Measurements from ENCODE around the gene CRKL.

The CRKL gene

DNA sequence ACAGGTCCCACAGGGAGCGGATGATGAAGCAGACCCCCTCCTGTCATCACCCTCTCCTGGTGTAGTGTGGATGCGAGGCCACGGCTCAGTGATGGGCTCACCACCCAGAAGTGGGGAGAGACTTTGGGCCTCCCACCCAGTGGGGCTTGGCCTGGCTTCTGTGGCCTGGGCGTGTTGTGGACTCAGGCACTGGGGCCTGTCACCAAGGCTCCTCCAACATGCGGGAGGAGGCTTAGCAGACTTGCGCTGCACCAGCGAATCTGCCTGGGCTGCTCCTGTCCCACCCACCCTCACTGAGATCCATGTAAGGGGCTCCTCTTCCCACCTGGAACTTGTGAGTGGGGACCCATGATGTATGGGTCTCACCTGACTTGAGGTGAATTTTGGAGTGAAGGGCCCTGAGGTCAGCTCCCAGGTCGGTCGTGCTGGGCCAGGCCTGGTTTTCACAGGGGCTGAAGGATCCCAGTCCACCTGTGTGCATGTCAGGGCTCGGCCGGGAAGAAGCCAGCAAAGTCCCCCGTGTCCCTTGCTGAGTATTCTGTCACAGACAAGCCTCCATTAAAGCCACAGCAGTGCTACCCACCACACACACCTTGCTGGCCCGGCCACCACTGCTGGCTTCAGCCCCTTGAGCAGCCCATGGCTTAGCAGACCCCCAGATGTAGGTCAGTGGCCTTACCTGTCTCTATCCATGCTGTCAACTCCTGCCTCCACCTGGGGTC lies 80.5 kb downstream of the CRKL start:
- DNase-seq: no peak

DNA sequence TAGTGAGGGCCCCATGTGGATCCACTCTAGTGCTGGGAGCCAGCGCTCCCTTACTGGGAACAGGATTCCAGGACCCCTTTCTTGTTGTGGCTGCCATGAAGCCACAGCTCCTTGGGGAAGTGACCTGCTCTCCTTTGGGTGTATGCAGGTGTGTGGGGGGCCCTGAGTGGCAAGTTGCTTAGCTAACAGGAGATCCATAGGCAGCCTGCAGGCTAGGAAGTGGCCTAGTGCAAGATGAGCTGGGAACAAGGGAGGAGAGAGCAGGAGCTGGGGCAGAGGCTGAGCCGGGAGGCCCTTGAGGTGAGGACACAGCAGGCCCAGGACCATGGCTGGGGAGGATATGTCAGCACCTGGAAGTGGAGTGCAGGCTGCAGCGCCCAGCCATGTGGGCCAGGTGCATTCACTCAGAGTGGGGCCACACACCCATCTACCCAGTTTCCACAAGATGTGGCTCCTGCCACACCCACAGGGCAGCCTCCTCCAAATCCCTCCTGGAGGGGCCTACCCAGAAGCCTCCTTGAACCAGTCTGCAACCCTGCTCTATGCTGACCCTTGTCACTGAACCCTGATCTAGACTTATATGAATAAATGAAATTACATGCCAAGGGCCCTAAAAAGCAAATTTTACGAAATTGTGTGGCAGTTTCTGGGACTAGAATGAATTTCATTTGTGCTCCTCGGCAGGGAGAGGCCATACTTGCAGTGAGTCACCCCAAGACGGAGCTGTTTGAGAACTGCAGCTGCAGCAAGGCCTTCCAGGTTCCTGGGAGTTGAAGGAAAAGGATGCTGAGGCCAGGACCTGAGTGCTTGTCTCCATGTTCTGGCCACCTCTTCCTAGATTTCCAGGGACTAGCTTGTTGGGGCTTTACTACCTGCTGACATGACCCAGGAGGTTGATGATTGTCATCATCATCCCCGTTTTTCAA lies 81.5 kb downstream of the CRKL start:
- DNase-seq: no peak

DNA sequence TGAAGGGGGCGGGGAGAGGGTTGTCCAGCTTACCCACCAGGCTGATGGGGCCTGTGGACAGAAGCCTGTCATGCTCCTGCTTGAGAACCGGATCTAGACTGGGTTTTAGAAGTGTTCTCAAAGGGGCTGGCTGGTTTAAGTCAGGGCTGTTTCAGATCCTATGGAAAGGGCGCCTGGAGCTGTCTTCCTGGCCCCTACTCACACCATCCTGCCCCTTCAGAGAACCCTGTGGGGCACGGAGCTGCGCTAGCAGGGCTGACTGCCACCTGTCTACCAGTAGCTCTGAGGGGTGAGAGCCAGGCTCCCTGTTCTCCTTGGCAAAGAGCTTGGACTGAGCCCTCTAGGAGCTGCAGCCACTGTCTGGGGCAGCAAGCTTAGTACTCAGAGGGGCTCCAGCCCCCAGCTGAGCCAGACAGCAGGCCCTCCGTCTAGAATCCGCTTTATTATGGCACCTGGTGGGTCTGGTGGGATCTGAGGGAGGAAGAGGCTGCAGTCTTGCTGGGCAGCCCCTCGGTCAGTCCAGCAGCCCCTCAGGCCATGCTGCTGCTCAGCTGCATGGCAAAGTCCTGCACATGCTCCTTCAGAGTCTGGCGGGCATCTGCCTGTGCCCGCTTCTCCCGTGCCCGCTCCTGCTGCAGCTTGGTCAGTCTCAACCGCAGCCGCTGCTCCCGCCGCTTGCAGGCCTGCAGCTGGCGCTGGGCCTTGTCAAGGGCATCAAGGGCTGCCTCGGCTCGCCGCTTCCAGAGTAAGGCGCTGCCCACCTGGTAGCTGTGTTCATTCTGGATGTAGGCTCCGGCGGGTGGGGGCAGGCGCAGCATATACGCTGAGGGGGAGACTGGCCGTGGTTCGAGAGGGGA lies 82.4 kb downstream of the CRKL start:
- DNase-seq: no peak

DNA sequence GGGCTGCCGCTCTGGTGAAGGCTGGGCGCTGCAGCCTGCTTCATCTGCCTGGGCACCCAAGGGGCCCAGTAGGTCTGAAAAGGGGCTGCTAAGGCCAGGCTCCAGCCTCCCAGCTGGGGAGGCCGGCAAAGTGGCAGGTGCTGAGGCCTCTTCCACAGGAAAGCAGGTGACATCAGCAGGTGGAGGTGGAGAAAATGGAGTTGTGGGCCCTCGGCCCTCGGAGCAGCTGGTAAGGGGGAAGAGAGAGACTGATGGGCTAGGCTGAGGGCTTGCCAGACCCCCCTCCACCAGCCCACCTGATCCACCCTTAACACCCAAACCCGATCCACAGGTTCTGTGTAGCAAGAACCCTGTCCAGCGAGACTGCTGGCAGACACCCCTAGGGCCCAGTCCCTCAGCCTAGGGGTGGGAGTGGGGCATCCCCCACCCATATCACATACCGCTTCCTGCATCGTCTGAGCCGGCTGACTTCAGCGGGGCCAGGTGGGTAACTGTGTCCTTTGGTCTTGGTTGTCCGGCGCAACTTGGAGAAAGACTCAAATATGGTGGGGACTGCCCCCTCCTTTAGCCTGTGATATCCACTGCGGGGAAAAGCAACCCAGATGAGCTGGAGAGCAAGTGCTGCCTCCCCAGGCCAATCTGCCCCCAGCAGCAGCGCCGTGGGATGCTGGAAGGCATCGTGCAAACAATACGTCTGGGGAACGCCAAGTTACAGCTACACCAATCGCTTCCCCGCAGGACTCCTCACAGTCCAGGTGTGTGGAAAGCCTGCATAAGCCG lies 83.2 kb downstream of the CRKL start:
- DNase-seq: no peak

DNA sequence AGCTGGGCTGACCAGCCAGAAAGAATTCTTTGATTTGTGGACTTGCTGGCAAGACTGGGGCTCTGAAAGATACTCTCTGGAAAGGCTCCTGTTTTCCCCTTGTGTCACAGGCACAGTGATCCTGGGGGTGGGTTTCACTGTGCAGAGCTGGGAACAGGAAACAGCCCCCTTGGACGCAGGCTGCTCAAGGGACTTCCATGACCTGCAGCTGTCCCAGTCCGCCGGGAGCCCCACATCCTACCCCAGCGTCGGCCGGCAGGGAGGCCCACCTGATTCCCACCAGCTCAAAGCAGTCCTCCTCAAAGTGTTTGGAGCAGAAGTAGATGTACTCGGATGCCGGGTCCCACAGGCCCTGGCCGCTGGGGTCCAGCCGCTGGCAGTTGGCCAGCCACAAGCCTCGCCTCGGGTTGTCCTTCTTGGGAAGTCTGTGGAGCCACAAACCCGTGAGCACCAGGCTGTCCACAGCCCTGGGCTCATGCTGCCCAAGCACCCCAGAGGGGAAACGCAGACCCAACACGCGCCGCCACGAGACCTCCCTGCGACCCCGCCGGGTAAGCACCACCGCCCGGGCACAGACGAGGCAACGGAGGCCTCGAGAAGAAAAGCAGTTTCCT lies 83.9 kb downstream of the CRKL start:
- no peak for DNase-seq

DNA sequence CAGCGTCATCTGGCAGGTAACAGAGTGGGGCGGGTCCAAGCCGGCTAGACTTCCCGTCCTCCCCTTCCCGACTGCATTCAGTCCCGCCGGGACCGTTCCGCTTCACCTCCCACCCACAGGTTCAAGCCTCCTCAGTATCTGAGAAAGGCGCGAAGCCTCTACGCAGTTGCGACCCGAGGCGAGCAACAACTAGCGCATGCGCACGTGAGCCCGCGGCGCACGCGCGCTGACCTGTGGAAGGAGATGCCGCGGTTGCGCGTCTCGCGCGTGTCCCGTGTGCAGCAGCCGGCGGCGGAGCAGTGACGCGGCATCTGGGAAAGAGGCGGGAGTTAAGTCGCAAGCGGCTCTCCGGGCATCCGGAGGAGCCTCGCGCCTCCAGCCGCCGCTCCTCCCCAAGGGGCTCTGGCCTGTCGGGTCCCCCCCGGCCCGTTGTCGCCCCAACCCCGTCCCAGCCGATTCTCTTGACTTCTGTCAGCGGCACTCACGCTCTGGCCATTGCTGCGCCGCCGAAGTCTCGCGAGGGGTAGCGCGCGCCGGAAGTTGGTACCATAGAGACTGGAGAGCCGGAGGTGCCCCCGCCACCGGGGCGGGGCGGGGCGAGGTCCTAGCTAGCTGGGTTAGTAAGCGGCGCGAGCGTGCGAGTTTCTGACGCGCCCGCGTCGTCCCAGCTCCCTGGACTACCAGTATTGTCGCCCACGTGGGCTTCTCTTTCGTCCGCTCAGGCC lies 84.6 kb downstream of the CRKL start, which contains the start of gene THAP7:
Gene THAP7 (minus strand): TSS at position 518 of the 725 bp plus-strand sequence. CDS start 207 bp downstream, at position 311.
- peak; percentile 98 for DNase-seq

All from hematopoietic multipotent progenitor cell treated with erythropoietin and hydrocortisone succinate and interleukin-3 and kit ligand, for 4 days (in vitro differentiated cells).